GM23338 (cell line): ENCODE measurements around the gene R3HDM2. TPM values are rescaled to one million over a fixed set of nuclear protein-coding genes. Genes with fewer than 3 reads are reported as not detected.

Source experiments
- ATAC-seq: fragments of 200-7000 bp; cut with Tn5 transposase; 3 replicates; pipeline ENCODE4 v1.9.1; 2020
- DNase-seq: peaks from one replicate; pipeline ENCODE4 v3.0.0-alpha.2; 2015; ENCODE audit warnings: low spot score
- H2AFZ ChIP-seq: fragments of 200-600 bp; sonication (generic); 2 replicates; pipeline ENCODE4 v1.8.0; 2016; ENCODE audit warnings: antibody characterized with exemption, mild to moderate bottlenecking, moderate library complexity
- H3F3A ChIP-seq: fragments of 200-600 bp; sonication (generic); replicated peaks from 2 replicates; pipeline ENCODE4 v1.8.0; 2017; ENCODE audit warnings: antibody characterized with exemption, mixed run types, low read depth
- H3K27ac ChIP-seq: fragments of 200-600 bp; sonication (generic); 2 replicates; pipeline ENCODE4 v1.6.1; 2016; ENCODE audit warnings: low read depth
- H3K27me3 ChIP-seq: fragments of 200-600 bp; sonication (generic); 2 replicates; pipeline ENCODE4 v1.8.0; 2016; ENCODE audit warnings: mild to moderate bottlenecking, mixed run types, moderate library complexity; ENCODE audit not compliant: insufficient read depth
- H3K36me3 ChIP-seq: fragments of 200-600 bp; sonication (generic); 2 replicates; pipeline ENCODE4 v1.8.0; 2016; ENCODE audit warnings: mild to moderate bottlenecking; ENCODE audit not compliant: insufficient read depth
- H3K4me1 ChIP-seq: fragments of 200-600 bp; sonication (generic); 2 replicates; pipeline ENCODE4 v1.8.0; 2016; ENCODE audit warnings: mild to moderate bottlenecking, moderate library complexity; ENCODE audit not compliant: insufficient read depth
- H3K4me2 ChIP-seq: fragments of 200-600 bp; sonication (generic); 2 replicates; pipeline ENCODE4 v1.7.1; 2017; ENCODE audit warnings: mixed run types
- H3K4me3 ChIP-seq: fragments of 200-600 bp; sonication (generic); 2 replicates; pipeline ENCODE4 v1.6.1; 2016; ENCODE audit warnings: mixed run types
- H3K79me2 ChIP-seq: fragments of 200-600 bp; sonication (generic); replicated peaks from 2 replicates; pipeline ENCODE4 v1.8.0; 2017; ENCODE audit warnings: mild to moderate bottlenecking; ENCODE audit not compliant: insufficient read depth
- H3K9me2 ChIP-seq: fragments of 200-600 bp; sonication (generic); 2 replicates; pipeline ENCODE4 v1.8.0; 2017; ENCODE audit not compliant: insufficient read depth
- H4K20me1 ChIP-seq: fragments of 200-600 bp; sonication (generic); replicated peaks from 2 replicates; pipeline ENCODE4 v1.8.0; 2017; ENCODE audit warnings: mild to moderate bottlenecking; ENCODE audit not compliant: insufficient read depth
- H3K27ac Mint-ChIP-seq: 2 replicates; pipeline ENCODE4 v1.8.0; 2020; ENCODE audit warnings: inconsistent platforms, mild to moderate bottlenecking, moderate library complexity, mixed read lengths
- H3K27me3 Mint-ChIP-seq: 3 replicates; pipeline ENCODE4 v1.8.0; 2022; ENCODE audit warnings: low read depth, mild to moderate bottlenecking, moderate library complexity, mixed read lengths, inconsistent platforms; ENCODE audit not compliant: insufficient read depth, poor library complexity
- H3K36me3 Mint-ChIP-seq: 3 replicates; pipeline ENCODE4 v1.8.0; 2021; ENCODE audit warnings: low read depth, mild to moderate bottlenecking, inconsistent platforms, moderate library complexity, mixed read lengths
- H3K4me1 Mint-ChIP-seq: 3 replicates; pipeline ENCODE4 v1.8.0; 2020; ENCODE audit warnings: mild to moderate bottlenecking, inconsistent platforms, mixed read lengths
- H3K4me3 Mint-ChIP-seq: 3 replicates; pipeline ENCODE4 v1.8.0; 2021; ENCODE audit warnings: moderate library complexity, mild to moderate bottlenecking, inconsistent platforms, mixed read lengths
- H3K9me3 Mint-ChIP-seq: 3 replicates; pipeline ENCODE4 v1.8.0; 2020; ENCODE audit warnings: moderate library complexity, mild to moderate bottlenecking, inconsistent platforms, mixed read lengths
- POLR2AphosphoS5 ChIP-seq: IDR thresholded peaks from 2 replicates; pipeline ENCODE4 v1.6.1; 2016; ENCODE audit warnings: antibody characterized with exemption, low read depth
- ZNF114 ChIP-seq: fragments of 250-450 bp; sonication (Bioruptor Pico); IDR thresholded peaks from 2 replicates; pipeline ENCODE4 v1.5.0; 2020; ENCODE audit warnings: mild to moderate bottlenecking, moderate library complexity
- ZNF331 ChIP-seq: fragments of 250-450 bp; sonication (Bioruptor Pico); IDR thresholded peaks from 2 replicates; pipeline ENCODE4 v1.5.0; 2020; ENCODE audit warnings: low read depth, mild to moderate bottlenecking, moderate library complexity
- polyA plus RNA-seq: library from polyadenylated mRNA; unstranded; fragments of >200 nt; fragmentation: Nextera tagmentation; extraction: Ambion mirVana; gene quantifications from 2 replicates; pipeline ENCODE4 v1.2.1, GENCODE V29; 2016
- total RNA-seq: library from RNA; depleted of rRNA; stranded (reverse); fragments of >200 nt; shearing (Covaris generic); gene quantifications from 2 replicates; pipeline ENCODE4 v1.2.3, GENCODE V29; 2014
- TF ChIP-seq, protein P1 (sequence below): fragments of 250-450 bp; sonication (Bioruptor Pico); IDR thresholded peaks from 2 replicates; pipeline ENCODE4 v1.5.0; 2020; ENCODE audit warnings: mild to moderate bottlenecking, moderate library complexity
- TF ChIP-seq, protein P2 (sequence below): IDR thresholded peaks from 2 replicates; pipeline ENCODE4 v1.6.1; 2016; ENCODE audit warnings: antibody characterized with exemption

The R3HDM2 gene
- total and polyA plus RNA-seq, 2 experiments from 2014 or later, result 9.6 to 19.6 TPM

- TF ChIP-seq, protein P1, sequence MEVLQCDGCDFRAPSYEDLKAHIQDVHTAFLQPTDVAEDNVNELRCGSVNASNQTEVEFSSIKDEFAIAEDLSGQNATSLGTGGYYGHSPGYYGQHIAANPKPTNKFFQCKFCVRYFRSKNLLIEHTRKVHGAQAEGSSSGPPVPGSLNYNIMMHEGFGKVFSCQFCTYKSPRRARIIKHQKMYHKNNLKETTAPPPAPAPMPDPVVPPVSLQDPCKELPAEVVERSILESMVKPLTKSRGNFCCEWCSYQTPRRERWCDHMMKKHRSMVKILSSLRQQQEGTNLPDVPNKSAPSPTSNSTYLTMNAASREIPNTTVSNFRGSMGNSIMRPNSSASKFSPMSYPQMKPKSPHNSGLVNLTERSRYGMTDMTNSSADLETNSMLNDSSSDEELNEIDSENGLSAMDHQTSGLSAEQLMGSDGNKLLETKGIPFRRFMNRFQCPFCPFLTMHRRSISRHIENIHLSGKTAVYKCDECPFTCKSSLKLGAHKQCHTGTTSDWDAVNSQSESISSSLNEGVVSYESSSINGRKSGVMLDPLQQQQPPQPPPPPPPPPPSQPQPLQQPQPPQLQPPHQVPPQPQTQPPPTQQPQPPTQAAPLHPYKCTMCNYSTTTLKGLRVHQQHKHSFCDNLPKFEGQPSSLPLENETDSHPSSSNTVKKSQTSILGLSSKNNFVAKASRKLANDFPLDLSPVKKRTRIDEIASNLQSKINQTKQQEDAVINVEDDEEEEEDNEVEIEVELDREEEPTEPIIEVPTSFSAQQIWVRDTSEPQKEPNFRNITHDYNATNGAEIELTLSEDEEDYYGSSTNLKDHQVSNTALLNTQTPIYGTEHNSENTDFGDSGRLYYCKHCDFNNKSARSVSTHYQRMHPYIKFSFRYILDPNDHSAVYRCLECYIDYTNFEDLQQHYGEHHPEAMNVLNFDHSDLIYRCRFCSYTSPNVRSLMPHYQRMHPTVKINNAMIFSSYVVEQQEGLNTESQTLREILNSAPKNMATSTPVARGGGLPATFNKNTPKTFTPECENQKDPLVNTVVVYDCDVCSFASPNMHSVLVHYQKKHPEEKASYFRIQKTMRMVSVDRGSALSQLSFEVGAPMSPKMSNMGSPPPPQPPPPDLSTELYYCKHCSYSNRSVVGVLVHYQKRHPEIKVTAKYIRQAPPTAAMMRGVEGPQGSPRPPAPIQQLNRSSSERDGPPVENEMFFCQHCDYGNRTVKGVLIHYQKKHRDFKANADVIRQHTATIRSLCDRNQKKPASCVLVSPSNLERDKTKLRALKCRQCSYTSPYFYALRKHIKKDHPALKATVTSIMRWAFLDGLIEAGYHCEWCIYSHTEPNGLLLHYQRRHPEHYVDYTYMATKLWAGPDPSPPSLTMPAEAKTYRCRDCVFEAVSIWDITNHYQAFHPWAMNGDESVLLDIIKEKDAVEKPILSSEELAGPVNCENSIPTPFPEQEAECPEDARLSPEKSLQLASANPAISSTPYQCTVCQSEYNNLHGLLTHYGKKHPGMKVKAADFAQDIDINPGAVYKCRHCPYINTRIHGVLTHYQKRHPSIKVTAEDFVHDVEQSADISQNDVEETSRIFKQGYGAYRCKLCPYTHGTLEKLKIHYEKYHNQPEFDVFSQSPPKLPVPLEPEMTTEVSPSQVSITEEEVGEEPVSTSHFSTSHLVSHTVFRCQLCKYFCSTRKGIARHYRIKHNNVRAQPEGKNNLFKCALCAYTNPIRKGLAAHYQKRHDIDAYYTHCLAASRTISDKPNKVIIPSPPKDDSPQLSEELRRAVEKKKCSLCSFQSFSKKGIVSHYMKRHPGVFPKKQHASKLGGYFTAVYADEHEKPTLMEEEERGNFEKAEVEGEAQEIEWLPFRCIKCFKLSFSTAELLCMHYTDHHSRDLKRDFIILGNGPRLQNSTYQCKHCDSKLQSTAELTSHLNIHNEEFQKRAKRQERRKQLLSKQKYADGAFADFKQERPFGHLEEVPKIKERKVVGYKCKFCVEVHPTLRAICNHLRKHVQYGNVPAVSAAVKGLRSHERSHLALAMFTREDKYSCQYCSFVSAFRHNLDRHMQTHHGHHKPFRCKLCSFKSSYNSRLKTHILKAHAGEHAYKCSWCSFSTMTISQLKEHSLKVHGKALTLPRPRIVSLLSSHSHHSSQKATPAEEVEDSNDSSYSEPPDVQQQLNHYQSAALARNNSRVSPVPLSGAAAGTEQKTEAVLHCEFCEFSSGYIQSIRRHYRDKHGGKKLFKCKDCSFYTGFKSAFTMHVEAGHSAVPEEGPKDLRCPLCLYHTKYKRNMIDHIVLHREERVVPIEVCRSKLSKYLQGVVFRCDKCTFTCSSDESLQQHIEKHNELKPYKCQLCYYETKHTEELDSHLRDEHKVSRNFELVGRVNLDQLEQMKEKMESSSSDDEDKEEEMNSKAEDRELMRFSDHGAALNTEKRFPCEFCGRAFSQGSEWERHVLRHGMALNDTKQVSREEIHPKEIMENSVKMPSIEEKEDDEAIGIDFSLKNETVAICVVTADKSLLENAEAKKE (CRISPR knock-in tag), result no peak
- TF ChIP-seq POLR2AphosphoS5, result no peak
Observed at GRCh38 chr12:57360468-57360867, 70.4 kb downstream of the R3HDM2 start (continued).

DNA sequence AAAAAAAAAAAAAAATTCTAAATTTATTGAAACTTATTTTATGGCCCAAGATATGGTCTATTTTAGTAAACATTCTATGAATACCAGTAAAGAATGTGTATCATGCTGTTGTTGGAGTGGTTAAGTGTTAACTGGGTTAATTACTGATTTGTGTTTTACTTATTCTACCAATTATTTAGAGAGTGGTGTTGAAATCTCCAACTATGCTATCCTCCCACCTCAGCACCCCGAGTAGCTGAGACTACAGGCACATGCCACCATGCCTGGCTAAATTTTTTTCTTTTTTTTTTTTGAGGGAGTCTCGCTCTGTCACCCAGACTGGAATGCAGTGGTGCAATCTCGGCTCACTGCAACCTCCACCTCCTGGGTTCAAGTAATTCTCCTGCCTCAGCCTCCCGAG lies 72.2 kb downstream of the R3HDM2 start:
- no peak overlapping the region for H3K4me2 ChIP-seq
- no peaks in the 10 kb centered on the region for H3K4me1 ChIP-seq
- no peaks in the 10 kb centered on the region for H3K9me2 ChIP-seq
- H3K27me3 ChIP-seq, result no peaks in the 10 kb centered on the region
- no peak overlapping the region for H3K4me3 ChIP-seq
- Mint-ChIP-seq H3K4me3 (no peak overlapping the region), H3K4me1 (no peaks in the 10 kb centered on the region), H3K27me3 (peaks cover 5% of the 10 kb centered on the region), H3K27ac (no peak overlapping the region), H3K36me3 (no peaks in the 10 kb centered on the region; the same call in 2 of the 3 replicates), H3K9me3 (no peaks in the 10 kb centered on the region)
- H3K79me2 ChIP-seq, result no peaks in the 10 kb centered on the region
- H3K36me3 ChIP-seq, result no peaks in the 10 kb centered on the region
- H4K20me1 ChIP-seq, result no peaks in the 10 kb centered on the region
- no peak for ATAC-seq
- DNase-seq, result no peak
- H3K27ac ChIP-seq, result no peak overlapping the region
- H2AFZ ChIP-seq, result no peak overlapping the region
- no peaks in the 10 kb centered on the region for H3F3A ChIP-seq
- TF ChIP-seq, protein P2, sequence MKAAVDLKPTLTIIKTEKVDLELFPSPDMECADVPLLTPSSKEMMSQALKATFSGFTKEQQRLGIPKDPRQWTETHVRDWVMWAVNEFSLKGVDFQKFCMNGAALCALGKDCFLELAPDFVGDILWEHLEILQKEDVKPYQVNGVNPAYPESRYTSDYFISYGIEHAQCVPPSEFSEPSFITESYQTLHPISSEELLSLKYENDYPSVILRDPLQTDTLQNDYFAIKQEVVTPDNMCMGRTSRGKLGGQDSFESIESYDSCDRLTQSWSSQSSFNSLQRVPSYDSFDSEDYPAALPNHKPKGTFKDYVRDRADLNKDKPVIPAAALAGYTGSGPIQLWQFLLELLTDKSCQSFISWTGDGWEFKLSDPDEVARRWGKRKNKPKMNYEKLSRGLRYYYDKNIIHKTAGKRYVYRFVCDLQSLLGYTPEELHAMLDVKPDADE, result no peak
- TF ChIP-seq POLR2AphosphoS5, result no peak
- TF ChIP-seq, protein P1 (CRISPR knock-in tag), result no peak
- TF ChIP-seq ZNF114, result no peak
- no peak for TF ChIP-seq ZNF331 (CRISPR knock-in tag)
